Mesenchymal stem cell (in vitro differentiated cells and primary cell): Measurements from ENCODE around the gene ARID1A.

ENCODE experiments used
- DNase-seq: peaks from one replicate; pipeline ENCODE4 v3.0.0-alpha.2; 2013
- H2AFZ ChIP-seq: one replicate; pipeline ENCODE4 v1.6.1; 2013; ENCODE audit warnings: low read depth, mild to moderate bottlenecking, control low read depth, inconsistent platforms, low read length, moderate library complexity
- H2AK5ac ChIP-seq: 2 replicates; pipeline ENCODE4 v1.6.1; 2013; ENCODE audit warnings: low read length, moderate library complexity, mild to moderate bottlenecking, inconsistent platforms; ENCODE audit not compliant: severe bottlenecking
- H2BK120ac ChIP-seq: one replicate; pipeline ENCODE4 v1.6.1; 2013; ENCODE audit warnings: low read depth, mild to moderate bottlenecking, inconsistent platforms, low read length, moderate library complexity
- H2BK12ac ChIP-seq, 2 experiments: one replicate each; pipeline ENCODE4 v1.6.1; 2013; ENCODE audit warnings: inconsistent platforms in 2 of 2, low read length in 2 of 2, mild to moderate bottlenecking in 2 of 2, moderate library complexity in 2 of 2, control low read depth in 1 of 2
- H2BK15ac ChIP-seq: one replicate; pipeline ENCODE4 v1.6.1; 2013; ENCODE audit warnings: mild to moderate bottlenecking, low read depth, inconsistent platforms; ENCODE audit not compliant: poor library complexity, severe bottlenecking
- H2BK5ac ChIP-seq: 2 replicates; pipeline ENCODE4 v1.6.1; 2013; ENCODE audit warnings: low read depth, mild to moderate bottlenecking, low read length, control low read depth, inconsistent platforms; ENCODE audit not compliant: poor library complexity, severe bottlenecking
- H3K14ac ChIP-seq, 2 experiments: one replicate each; pipeline ENCODE4 v1.6.1; 2013; ENCODE audit warnings: inconsistent platforms in 2 of 2, low read length in 2 of 2, control low read depth in 1 of 2, mild to moderate bottlenecking in 1 of 2, moderate library complexity in 1 of 2
- H3K18ac ChIP-seq, 2 experiments: one replicate each; pipeline ENCODE4 v1.6.1; 2013; ENCODE audit warnings: inconsistent platforms in 2 of 2, low read length in 2 of 2, control low read depth in 1 of 2, low read depth in 1 of 2, mild to moderate bottlenecking in 1 of 2
- H3K23ac ChIP-seq, 2 experiments: one replicate each; pipeline ENCODE4 v1.6.1; 2013; ENCODE audit warnings: inconsistent platforms in 2 of 2, low read length in 2 of 2, mild to moderate bottlenecking in 2 of 2, moderate library complexity in 2 of 2, control low read depth in 1 of 2
- H3K27ac ChIP-seq: 2 replicates; pipeline ENCODE4 v1.5.1; 2013; ENCODE audit warnings: mild to moderate bottlenecking, moderate library complexity, low read length, control low read depth, inconsistent platforms; ENCODE audit not compliant: poor library complexity, severe bottlenecking
- H3K27me3 ChIP-seq, 2 experiments: 2 replicates each; pipeline versions ENCODE4 v1.6.1 to v1.7.0; 2013; ENCODE audit warnings: low read length in 2 of 2, mild to moderate bottlenecking in 2 of 2, moderate library complexity in 2 of 2, control low read depth in 1 of 2, inconsistent platforms in 1 of 2; ENCODE audit not compliant: control insufficient read depth in 1 of 2, insufficient read depth in 1 of 2
- H3K36me3 ChIP-seq, 2 experiments: 2 replicates each; pipeline versions ENCODE4 v1.6.1 to v1.7.0; 2013; ENCODE audit warnings: low read length in 2 of 2, control low read depth in 1 of 2, inconsistent platforms in 1 of 2, low read depth in 1 of 2, mild to moderate bottlenecking in 1 of 2; ENCODE audit not compliant: insufficient read depth in 2 of 2, control insufficient read depth in 1 of 2
- H3K4ac ChIP-seq, 2 experiments: one replicate each; pipeline ENCODE4 v1.6.1; 2013; ENCODE audit warnings: inconsistent platforms in 2 of 2, low read length in 2 of 2, mild to moderate bottlenecking in 2 of 2, moderate library complexity in 2 of 2, control low read depth in 1 of 2, low read depth in 1 of 2
- H3K4me1 ChIP-seq: 2 replicates; pipeline ENCODE4 v1.6.1; 2013; ENCODE audit warnings: low read depth, low read length, control low read depth; ENCODE audit not compliant: control insufficient read depth, insufficient read depth
- H3K4me2 ChIP-seq: 2 replicates; pipeline ENCODE4 v1.6.1; 2013; ENCODE audit warnings: low read length, mild to moderate bottlenecking, inconsistent platforms; ENCODE audit not compliant: poor library complexity, severe bottlenecking
- H3K4me3 ChIP-seq, 2 experiments: 2 replicates each; pipeline versions ENCODE4 v1.5.1 to v1.7.0; 2013; ENCODE audit warnings: low read length in 2 of 2, mild to moderate bottlenecking in 2 of 2, control low read depth in 1 of 2, low read depth in 1 of 2; ENCODE audit not compliant: insufficient read depth in 1 of 2
- H3K79me1 ChIP-seq: replicated peaks from 2 replicates; pipeline ENCODE4 v1.6.1; 2013; ENCODE audit warnings: mild to moderate bottlenecking, control low read depth, low read length, inconsistent platforms; ENCODE audit not compliant: poor library complexity, severe bottlenecking
- H3K9ac ChIP-seq: 2 replicates; pipeline ENCODE4 v1.7.0; 2013; ENCODE audit warnings: mild to moderate bottlenecking, low read length, moderate library complexity
- H3K9me3 ChIP-seq: 2 replicates; pipeline ENCODE4 v1.7.0; 2013; ENCODE audit warnings: mild to moderate bottlenecking, low read length; ENCODE audit not compliant: control insufficient read depth
- H4K8ac ChIP-seq: one replicate; pipeline ENCODE4 v1.6.1; 2013; ENCODE audit warnings: inconsistent platforms, mild to moderate bottlenecking, low read length, moderate library complexity
- H4K91ac ChIP-seq: one replicate; pipeline ENCODE4 v1.6.1; 2013; ENCODE audit warnings: mild to moderate bottlenecking, low read length, inconsistent platforms
- WGBS: methylation state at CpG from one replicate; pipeline ENCODE4 v1.1.7; 2013; ENCODE audit warnings: mixed read lengths; 5-methylcytosine and 5-hydroxymethylcytosine counted together

ARID1A gene

GRCh38 chr1:26771643-26772321, 76.0 kb downstream of the ARID1A start:
- H3K4ac ChIP-seq = no peak overlapping the region
- no peak overlapping the region for H2BK12ac ChIP-seq
- no peak overlapping the region for H3K14ac ChIP-seq
- no peak overlapping the region for H3K23ac ChIP-seq
- peaks cover 46 to 84% of the 10 kb centered on the region in 2 experiments for H3K36me3 ChIP-seq
- H2BK15ac ChIP-seq = no peak overlapping the region
- H3K9ac ChIP-seq = peak overlapping the region; percentile 85
- peak overlapping the region; percentile 66 for H2BK5ac ChIP-seq
- no peaks in the 10 kb centered on the region for H3K9me3 ChIP-seq
- peak overlapping the region; percentile 56 for H3K27ac ChIP-seq
- no peaks in the 10 kb centered on the region for H3K27me3 ChIP-seq
- H3K79me1 ChIP-seq = peaks cover 33% of the 10 kb centered on the region
- peak overlapping the region; percentile 10 for H2AK5ac ChIP-seq
- no peak overlapping the region for H4K8ac ChIP-seq
- H3K4me3 ChIP-seq = peak overlapping the region in 1 of 2 experiments; percentile 2
- peak; percentile 98 for DNase-seq
- no peak overlapping the region for H2BK120ac ChIP-seq
- no peak overlapping the region for H4K91ac ChIP-seq
- peaks cover 25% of the 10 kb centered on the region for H3K4me1 ChIP-seq
- H3K18ac ChIP-seq = peak overlapping the region; percentile 30 to 67
- WGBS = 22% methylated on average over 1 of the region's 2 CpGs
- no peak overlapping the region for H3K4me2 ChIP-seq
- no peak overlapping the region for H2AFZ ChIP-seq

DNA sequence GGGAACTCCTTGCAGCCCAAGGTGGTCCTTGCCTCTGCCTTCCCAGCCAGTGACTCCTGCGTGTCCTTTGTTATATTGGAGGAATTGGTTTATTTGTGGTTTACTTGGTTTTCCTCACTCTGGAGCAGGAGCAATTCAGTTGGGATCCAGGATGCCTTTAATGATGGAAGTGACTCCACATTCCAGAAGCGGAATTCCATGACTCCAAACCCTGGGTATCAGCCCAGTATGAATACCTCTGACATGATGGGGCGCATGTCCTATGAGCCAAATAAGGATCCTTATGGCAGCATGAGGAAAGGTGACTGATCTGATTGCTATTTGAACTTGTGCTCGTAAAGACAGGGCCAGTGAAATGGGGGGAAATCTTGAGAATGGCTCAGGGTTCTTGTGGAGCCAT, 76.9 kb downstream of the ARID1A start:
- peaks cover 25% of the 10 kb centered on the region for H3K4me1 ChIP-seq
- 32% methylated on average over 4 of the region's 4 CpGs for WGBS
- H3K27me3 ChIP-seq = no peaks in the 10 kb centered on the region
- H2AFZ ChIP-seq = no peak overlapping the region
- peak overlapping the region; percentile 85 for H3K9ac ChIP-seq
- H3K36me3 ChIP-seq = peaks cover 51 to 81% of the 10 kb centered on the region in 2 experiments
- H3K4me3 ChIP-seq = peak overlapping the region in 1 of 2 experiments; percentile 40
- H2BK12ac ChIP-seq = no peak overlapping the region
- peaks cover 29% of the 10 kb centered on the region for H3K79me1 ChIP-seq
- H3K9me3 ChIP-seq = no peaks in the 10 kb centered on the region
- no peak overlapping the region for H2BK120ac ChIP-seq
- H4K91ac ChIP-seq = no peak overlapping the region
- no peak overlapping the region for H4K8ac ChIP-seq
- H3K23ac ChIP-seq = no peak overlapping the region
- peak; percentile 83 for DNase-seq
- H3K14ac ChIP-seq = no peak overlapping the region
- no peak overlapping the region for H2BK15ac ChIP-seq
- peak overlapping the region; percentile 56 for H3K27ac ChIP-seq
- H3K18ac ChIP-seq = no peak overlapping the region
- peak overlapping the region in 1 of 2 experiments; percentile 3 for H3K4ac ChIP-seq
- H2AK5ac ChIP-seq = no peak overlapping the region
- H3K4me2 ChIP-seq = no peak overlapping the region
- peak overlapping the region; percentile 66 for H2BK5ac ChIP-seq

DNA sequence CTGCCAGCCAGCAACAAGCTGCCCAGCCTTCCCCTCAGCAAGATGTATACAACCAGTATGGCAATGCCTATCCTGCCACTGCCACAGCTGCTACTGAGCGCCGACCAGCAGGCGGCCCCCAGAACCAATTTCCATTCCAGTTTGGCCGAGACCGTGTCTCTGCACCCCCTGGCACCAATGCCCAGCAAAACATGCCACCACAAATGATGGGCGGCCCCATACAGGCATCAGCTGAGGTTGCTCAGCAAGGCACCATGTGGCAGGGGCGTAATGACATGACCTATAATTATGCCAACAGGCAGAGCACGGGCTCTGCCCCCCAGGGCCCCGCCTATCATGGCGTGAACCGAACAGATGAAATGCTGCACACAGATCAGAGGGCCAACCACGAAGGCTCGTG, 78.6 kb downstream of the ARID1A start:
- no peak overlapping the region for H4K91ac ChIP-seq
- H3K79me1 ChIP-seq = peaks cover 29% of the 10 kb centered on the region
- H2AK5ac ChIP-seq = no peak overlapping the region
- no peaks in the 10 kb centered on the region for H3K9me3 ChIP-seq
- H3K4me1 ChIP-seq = peaks cover 23% of the 10 kb centered on the region
- no peak overlapping the region for H3K27ac ChIP-seq
- H2AFZ ChIP-seq = no peak overlapping the region
- no peak overlapping the region for H3K23ac ChIP-seq
- no peak overlapping the region for H4K8ac ChIP-seq
- H3K18ac ChIP-seq = peak overlapping the region in 1 of 2 experiments; percentile 3
- peak overlapping the region in 1 of 2 experiments; percentile 31 for H2BK12ac ChIP-seq
- no peak overlapping the region for H2BK15ac ChIP-seq
- H3K9ac ChIP-seq = no peak overlapping the region
- H3K4me3 ChIP-seq = no peak overlapping the region
- 99% methylated on average over 13 of the region's 13 CpGs for WGBS
- peak overlapping the region in 1 of 2 experiments; percentile 47 for H3K4ac ChIP-seq
- no peak for DNase-seq
- H3K4me2 ChIP-seq = no peak overlapping the region
- peaks cover 62 to 80% of the 10 kb centered on the region in 2 experiments for H3K36me3 ChIP-seq
- H2BK5ac ChIP-seq = no peak overlapping the region
- no peak overlapping the region for H3K14ac ChIP-seq
- no peaks in the 10 kb centered on the region for H3K27me3 ChIP-seq
- no peak overlapping the region for H2BK120ac ChIP-seq

DNA sequence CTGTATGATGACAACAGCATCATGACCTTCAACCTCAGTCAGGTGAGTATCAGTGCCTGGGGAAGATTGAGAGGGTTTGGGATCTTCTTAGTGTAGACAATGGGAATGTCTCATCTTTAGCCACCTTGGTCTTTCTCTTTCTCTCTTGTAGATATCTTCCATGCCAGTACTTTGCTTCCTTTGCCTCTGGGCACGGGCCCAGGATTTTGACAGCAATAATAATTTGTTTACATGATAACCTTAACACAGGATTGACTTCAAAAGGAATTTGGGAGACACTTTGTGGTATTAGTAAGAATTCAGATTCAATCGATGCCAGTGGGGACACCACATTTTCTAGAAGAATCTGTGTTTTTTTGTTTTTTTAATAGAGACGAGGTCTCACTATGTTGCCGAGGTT, 79.9 kb downstream of the ARID1A start:
- H2AK5ac ChIP-seq = no peak overlapping the region
- no peak overlapping the region for H3K4me2 ChIP-seq
- H2BK12ac ChIP-seq = no peak overlapping the region
- WGBS = 94% methylated on average over 3 of the region's 4 CpGs
- peaks cover 36% of the 10 kb centered on the region for H3K79me1 ChIP-seq
- no peak overlapping the region for H2BK15ac ChIP-seq
- H3K4ac ChIP-seq = no peak overlapping the region
- H3K4me3 ChIP-seq = no peak overlapping the region
- H4K91ac ChIP-seq = no peak overlapping the region
- H4K8ac ChIP-seq = no peak overlapping the region
- no peak overlapping the region for H3K9ac ChIP-seq
- no peak overlapping the region for H3K18ac ChIP-seq
- peaks cover 69 to 85% of the 10 kb centered on the region in 2 experiments for H3K36me3 ChIP-seq
- H3K23ac ChIP-seq = no peak overlapping the region
- H3K14ac ChIP-seq = no peak overlapping the region
- H3K4me1 ChIP-seq = peaks cover 23% of the 10 kb centered on the region
- no peak overlapping the region for H3K27ac ChIP-seq
- no peak for DNase-seq
- no peak overlapping the region for H2BK5ac ChIP-seq
- no peak overlapping the region for H2BK120ac ChIP-seq
- no peaks in the 10 kb centered on the region for H3K27me3 ChIP-seq
- H3K9me3 ChIP-seq = no peaks in the 10 kb centered on the region
- H2AFZ ChIP-seq = no peak overlapping the region
